Thyroid gland (tissue), 4 donors: ENCODE results near the gene GHRL. TPM values are rescaled to one million over a fixed set of nuclear protein-coding genes. Genes with fewer than 3 reads are reported as not detected.

Experiments used
- DNase-seq, 2 donors: peaks; one replicate each; pipeline ENCODE4 v3.0.0-alpha.2; 2019
- H3K27ac ChIP-seq, 3 donors: fragments of 200-600 bp; sonication (generic); 1 replicate in 2 of 3; 2 replicates in 1 of 3; pipeline ENCODE4 v1.5.1; 2016 to 2019; ENCODE audit warnings: mild to moderate bottlenecking in 1 of 3, moderate library complexity in 1 of 3
- H3K27me3 ChIP-seq: fragments of 200-600 bp; sonication (generic); one replicate; pipeline ENCODE4 v1.5.1; 2019
- H3K36me3 ChIP-seq, 2 donors: fragments of 200-600 bp; sonication (generic); one replicate each; pipeline ENCODE4 v1.5.1; 2016 to 2019
- H3K4me1 ChIP-seq, 2 donors: fragments of 200-600 bp; sonication (generic); one replicate each; pipeline ENCODE4 v1.5.1; 2017 to 2019
- H3K4me3 ChIP-seq, 3 donors: fragments of 200-600 bp; sonication (generic); replicated peaks in 1 of 3; 1 replicate in 2 of 3; 2 replicates in 1 of 3; pipeline ENCODE4 v1.5.1; 2016; ENCODE audit warnings: mild to moderate bottlenecking in 1 of 3
- H3K9me3 ChIP-seq: fragments of 200-600 bp; sonication (generic); one replicate; pipeline ENCODE4 v1.5.1; 2017
- POLR2A ChIP-seq, 2 donors: fragments of 450-650 bp; IDR thresholded peaks; one replicate each; pipeline ENCODE4 v1.6.1; 2017; ENCODE audit warnings: antibody characterized with exemption in 2 of 2, mild to moderate bottlenecking in 2 of 2, moderate library complexity in 1 of 2
- WGBS, 2 donors: methylation state at CpG; one replicate each; pipeline ENCODE4 v1.1.5; 2017; 5-methylcytosine and 5-hydroxymethylcytosine counted together
- intact Hi-C: fragments of 100-400 bp; cut with DNase I; formaldehyde crosslinking; loops from one replicate; pipeline ENCODE4 v1.15.1; 2023
- total RNA-seq, 4 donors: library from RNA; depleted of rRNA; stranded (reverse); fragments of >200 nt; gene quantifications; one replicate each; pipeline ENCODE4 v1.2.3, GENCODE V29; 2016
- TF ChIP-seq, protein P1 (sequence below), 6 experiments: fragments of 200-600 bp in 3 of 6; fragments of 450-650 bp in 3 of 6; sonication (generic) in 3 of 6; IDR thresholded peaks; one replicate each; pipeline ENCODE4 v1.5.1; 2016 to 2019; ENCODE audit warnings: antibody characterized with exemption in 6 of 6, mild to moderate bottlenecking in 2 of 6, inconsistent platforms in 1 of 6, moderate library complexity in 1 of 6

The GHRL gene
- total RNA-seq, 4 donors from 2014 or later = 0.56 to 1.2 (median 1.1) TPM; not detected in 1

DNA sequence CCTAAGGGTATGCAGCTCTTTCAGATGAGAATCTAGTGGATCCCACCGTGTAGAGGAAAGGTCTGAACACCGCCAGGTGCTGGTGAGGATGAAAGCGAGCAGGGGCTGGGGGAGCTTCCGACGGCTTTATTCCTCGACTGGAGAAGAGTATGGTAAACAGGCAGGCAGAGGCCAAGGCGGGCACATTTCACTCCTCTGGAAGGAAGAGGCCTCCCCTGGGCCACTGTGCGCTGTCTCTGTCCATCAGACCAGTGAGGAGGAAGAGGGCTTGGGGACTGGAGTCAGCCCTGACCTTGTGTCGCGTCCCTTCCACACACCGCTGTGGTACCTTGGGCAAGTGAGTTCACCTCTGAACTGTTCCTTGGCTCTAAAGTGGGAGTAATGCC lies 4.2 kb downstream of the GHRL start:
- Histone ChIP-seq H3K27me3 (no peaks in the 10 kb centered on the region), H3K4me3 (no peak overlapping the region), H3K4me1 (peaks cover 5 to 9% of the 10 kb centered on the region in 2 donors), H3K9me3 (no peaks in the 10 kb centered on the region), H3K27ac (no peak overlapping the region), H3K36me3 (no peaks in the 10 kb centered on the region)
- no peak for DNase-seq
- intact Hi-C loops = no loop called here
- WGBS, 2 donors = 84 to 97% methylated on average over 11 of the region's 11 CpGs
- TF ChIP-seq, protein P1, sequence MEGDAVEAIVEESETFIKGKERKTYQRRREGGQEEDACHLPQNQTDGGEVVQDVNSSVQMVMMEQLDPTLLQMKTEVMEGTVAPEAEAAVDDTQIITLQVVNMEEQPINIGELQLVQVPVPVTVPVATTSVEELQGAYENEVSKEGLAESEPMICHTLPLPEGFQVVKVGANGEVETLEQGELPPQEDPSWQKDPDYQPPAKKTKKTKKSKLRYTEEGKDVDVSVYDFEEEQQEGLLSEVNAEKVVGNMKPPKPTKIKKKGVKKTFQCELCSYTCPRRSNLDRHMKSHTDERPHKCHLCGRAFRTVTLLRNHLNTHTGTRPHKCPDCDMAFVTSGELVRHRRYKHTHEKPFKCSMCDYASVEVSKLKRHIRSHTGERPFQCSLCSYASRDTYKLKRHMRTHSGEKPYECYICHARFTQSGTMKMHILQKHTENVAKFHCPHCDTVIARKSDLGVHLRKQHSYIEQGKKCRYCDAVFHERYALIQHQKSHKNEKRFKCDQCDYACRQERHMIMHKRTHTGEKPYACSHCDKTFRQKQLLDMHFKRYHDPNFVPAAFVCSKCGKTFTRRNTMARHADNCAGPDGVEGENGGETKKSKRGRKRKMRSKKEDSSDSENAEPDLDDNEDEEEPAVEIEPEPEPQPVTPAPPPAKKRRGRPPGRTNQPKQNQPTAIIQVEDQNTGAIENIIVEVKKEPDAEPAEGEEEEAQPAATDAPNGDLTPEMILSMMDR (IDR thresholded peaks at IDR 0.05) = no peak
- TF ChIP-seq POLR2A (IDR thresholded peaks at IDR 0.05) = no peak

DNA sequence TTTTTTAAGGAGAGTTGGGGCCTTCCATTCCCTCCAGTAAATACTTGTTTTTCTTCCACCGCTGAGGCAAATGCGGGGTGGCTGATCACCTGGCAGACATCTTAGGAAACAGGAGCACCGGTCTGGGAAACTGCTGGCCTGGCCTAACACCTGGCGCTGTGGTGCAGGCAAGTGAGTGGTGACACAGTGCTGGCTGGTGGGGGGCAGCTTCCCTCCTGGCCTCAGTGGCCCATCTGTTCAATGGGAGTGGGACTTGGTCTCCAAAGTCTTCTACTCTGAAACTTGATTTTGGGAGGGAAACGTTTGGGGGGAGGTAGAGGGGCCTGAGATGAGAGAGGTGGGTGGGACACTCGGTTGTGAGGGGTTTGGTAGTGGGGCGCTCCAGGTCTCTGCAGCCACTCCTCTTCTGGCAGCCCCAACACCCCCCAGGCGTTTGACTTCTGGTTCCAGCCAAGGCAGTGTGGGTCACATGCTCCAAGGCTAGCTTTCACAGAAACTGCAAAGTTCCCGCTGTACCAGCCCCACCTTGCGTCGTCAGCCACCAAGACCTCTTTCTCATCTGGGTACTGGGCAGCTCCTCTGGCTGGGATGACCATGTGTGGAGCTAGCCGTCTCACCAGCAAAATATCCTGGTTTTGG lies 4.7 kb downstream of the GHRL start:
- no peaks in the 10 kb centered on the region for H3K36me3 ChIP-seq
- WGBS, 2 donors = 93 to 94% methylated on average over 12 of the region's 12 CpGs

GRCh38 chr3:10286596-10287295 lies 6.0 kb downstream of the GHRL start:
- Histone ChIP-seq H3K9me3 (no peaks in the 10 kb centered on the region), H3K27me3 (no peaks in the 10 kb centered on the region), H3K4me1 (peaks cover 13 to 15% of the 10 kb centered on the region in 2 donors), H3K4me3 (no peak overlapping the region), H3K36me3 (no peaks in the 10 kb centered on the region), H3K27ac (no peak overlapping the region)
- peak; percentile 22 to 39 for DNase-seq
- TF ChIP-seq POLR2A (IDR thresholded peaks at IDR 0.05) = no peak
- TF ChIP-seq, protein P1 (IDR thresholded peaks at IDR 0.05) = peak in 2 of 6 experiments; percentile 15 to 31
- WGBS, 2 donors = 60 to 86% methylated on average over 2 of the region's 2 CpGs
- intact Hi-C loops = no loop called here

More for the DNA sequence above, 4.7 kb downstream of the GHRL start:
- no peak for DNase-seq
- Histone ChIP-seq H3K4me3 (no peak overlapping the region), H3K9me3 (no peaks in the 10 kb centered on the region), H3K27me3 (no peaks in the 10 kb centered on the region), H3K27ac (no peak overlapping the region), H3K4me1 (peaks cover 5 to 15% of the 10 kb centered on the region in 2 donors)
- intact Hi-C loops = no loop called here
- TF ChIP-seq, protein P1 (IDR thresholded peaks at IDR 0.05) = no peak
- TF ChIP-seq POLR2A (IDR thresholded peaks at IDR 0.05) = no peak

- WGBS, 2 donors = 69 to 79% methylated on average over 5 of the region's 5 CpGs
- Histone ChIP-seq H3K36me3 (no peaks in the 10 kb centered on the region), H3K4me1 (peaks cover 13 to 15% of the 10 kb centered on the region in 2 donors)
Observed at GRCh38 chr3:10286133-10286524, 6.6 kb downstream of the GHRL start.

More at GRCh38 chr3:10286133-10286524, 6.6 kb downstream of the GHRL start:
- Histone ChIP-seq H3K27ac (no peak overlapping the region), H3K9me3 (no peaks in the 10 kb centered on the region), H3K4me3 (no peak overlapping the region), H3K27me3 (no peaks in the 10 kb centered on the region)
- TF ChIP-seq, protein P1 (IDR thresholded peaks at IDR 0.05) = no peak
- no peak for TF ChIP-seq POLR2A (IDR thresholded peaks at IDR 0.05)
- DNase-seq = no peak
- intact Hi-C loops = no loop called here
